Astrocyte of the spinal cord (primary cell): Measurements from ENCODE around the gene ASPSCR1.
"Not testable (repeated sequence)": the region's sequence is repeated elsewhere in the genome, so short reads cannot be mapped to it uniquely, and the experiment has no call there.

ENCODE experiments used
- DNase-seq: peaks from one replicate; pipeline ENCODE4 v3.0.0; 2011; ENCODE audit warnings: low read depth, low spot score
- H3K4me3 ChIP-seq: 2 replicates; pipeline ENCODE4 v1.5.1; 2011; ENCODE audit warnings: low read depth, mild to moderate bottlenecking, low read length, moderate library complexity
- in situ Hi-C: cut with HindIII; loops from 2 replicates; pipeline ENCODE4 v1.10.0; 2017; ENCODE audit warnings: low sequenced_read_pairs
- TF ChIP-seq, protein P1 (sequence below): IDR thresholded peaks from 2 replicates; pipeline ENCODE4 v1.5.1; 2012; ENCODE audit warnings: low read depth, mild to moderate bottlenecking, low read length, inconsistent platforms

ASPSCR1 gene

DNA sequence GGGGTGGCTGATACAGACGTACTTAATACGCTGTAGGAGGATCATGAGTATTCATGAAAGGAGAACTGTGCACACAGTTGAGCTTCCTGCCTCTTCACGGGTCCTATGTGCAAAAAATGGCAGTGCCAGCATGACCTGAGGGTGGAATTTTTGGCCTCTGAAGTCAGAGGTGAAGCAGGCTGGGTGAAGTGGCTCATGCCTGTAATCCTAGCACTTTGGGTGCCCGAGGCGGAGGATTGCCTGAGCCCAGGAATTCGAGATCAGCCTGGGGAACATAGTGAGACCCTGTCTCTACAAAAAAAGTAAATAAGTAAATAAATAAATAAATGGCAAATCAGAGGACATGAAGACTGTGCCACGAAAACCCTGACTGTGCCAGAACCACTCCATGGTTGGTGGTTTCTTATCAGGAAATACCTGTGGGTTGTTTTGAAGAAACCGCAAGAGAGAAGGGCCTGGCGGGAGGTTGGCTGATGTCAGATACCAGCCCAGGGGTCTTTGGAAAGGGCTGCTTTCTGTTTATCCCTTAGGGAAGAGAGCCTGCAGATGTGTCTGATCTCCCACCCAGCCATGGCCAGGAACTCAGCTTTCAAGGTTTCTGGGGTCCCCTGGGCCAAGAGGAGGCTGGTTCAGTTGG lies 3.4 kb downstream of the ASPSCR1 start:
- in situ Hi-C loops = no loop called here
- H3K4me3 ChIP-seq = no peak overlapping the region
- TF ChIP-seq, protein P1, sequence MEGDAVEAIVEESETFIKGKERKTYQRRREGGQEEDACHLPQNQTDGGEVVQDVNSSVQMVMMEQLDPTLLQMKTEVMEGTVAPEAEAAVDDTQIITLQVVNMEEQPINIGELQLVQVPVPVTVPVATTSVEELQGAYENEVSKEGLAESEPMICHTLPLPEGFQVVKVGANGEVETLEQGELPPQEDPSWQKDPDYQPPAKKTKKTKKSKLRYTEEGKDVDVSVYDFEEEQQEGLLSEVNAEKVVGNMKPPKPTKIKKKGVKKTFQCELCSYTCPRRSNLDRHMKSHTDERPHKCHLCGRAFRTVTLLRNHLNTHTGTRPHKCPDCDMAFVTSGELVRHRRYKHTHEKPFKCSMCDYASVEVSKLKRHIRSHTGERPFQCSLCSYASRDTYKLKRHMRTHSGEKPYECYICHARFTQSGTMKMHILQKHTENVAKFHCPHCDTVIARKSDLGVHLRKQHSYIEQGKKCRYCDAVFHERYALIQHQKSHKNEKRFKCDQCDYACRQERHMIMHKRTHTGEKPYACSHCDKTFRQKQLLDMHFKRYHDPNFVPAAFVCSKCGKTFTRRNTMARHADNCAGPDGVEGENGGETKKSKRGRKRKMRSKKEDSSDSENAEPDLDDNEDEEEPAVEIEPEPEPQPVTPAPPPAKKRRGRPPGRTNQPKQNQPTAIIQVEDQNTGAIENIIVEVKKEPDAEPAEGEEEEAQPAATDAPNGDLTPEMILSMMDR = no peak
- DNase-seq = no peak

DNA sequence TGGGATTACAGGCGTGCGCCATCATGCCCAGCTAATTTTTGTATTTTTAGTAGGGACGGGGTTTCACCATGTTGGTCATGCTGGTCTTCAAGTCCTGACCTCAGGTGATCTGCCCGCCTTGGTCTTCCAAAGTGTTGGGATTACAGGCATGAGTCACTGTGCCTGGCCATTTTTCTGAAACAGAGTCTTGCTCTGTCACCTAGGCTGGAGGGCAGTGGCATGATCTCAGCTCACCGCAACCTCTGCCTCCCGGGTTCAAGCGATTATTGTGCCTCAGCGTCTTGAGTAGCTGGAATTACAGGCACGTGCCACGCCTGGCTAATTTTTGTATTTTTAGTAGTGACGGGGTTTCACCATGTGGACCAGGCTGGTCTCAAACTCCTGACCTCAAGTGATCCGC lies 4.1 kb downstream of the ASPSCR1 start:
- in situ Hi-C loops = not testable (repeated sequence)

GRCh38 chr17:81983011-81983638 lies 5.7 kb downstream of the ASPSCR1 start:
- in situ Hi-C loops = no loop called here
- DNase-seq = no peak
- TF ChIP-seq, protein P1 = no peak
- H3K4me3 ChIP-seq = no peak overlapping the region

More for the DNA sequence above, 4.1 kb downstream of the ASPSCR1 start:
- DNase-seq, H3K4me3 ChIP-seq: not testable (repeated sequence)

DNA sequence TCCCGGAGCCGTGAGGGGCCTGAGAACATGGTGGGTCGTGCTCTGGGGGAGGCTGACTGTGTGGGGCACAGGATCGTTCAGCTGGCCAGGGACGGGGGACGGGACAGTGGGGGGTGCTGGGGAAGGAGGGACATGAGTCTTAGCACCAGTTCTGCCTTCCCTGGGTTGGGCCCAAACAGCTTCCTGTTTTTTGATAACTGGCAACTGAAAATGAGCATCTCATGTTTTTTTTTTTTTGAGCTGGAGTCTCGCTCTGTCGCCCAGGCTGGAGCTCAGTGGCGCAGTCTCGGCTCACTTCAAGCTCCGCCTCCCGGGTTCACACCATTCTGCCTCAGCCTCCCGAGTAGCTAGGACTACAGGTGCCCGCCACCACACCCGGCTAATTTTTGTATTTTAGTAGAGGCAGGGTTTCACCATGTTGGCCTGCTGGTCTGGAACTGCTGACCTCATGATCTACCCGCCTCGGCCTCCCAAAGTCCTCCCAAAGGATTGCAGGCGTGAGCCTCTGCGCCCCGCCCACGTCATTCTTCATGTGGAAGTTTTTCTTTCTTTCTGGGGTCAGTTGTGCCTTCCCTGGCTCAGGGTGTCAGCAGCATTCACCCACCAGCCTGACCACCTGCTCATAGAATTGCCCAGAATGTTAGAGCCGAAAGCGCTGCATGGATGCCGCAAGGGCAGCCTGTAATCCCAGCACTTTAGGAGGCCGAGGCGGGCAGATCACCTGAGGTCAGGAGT lies 6.4 kb downstream of the ASPSCR1 start:
- DNase-seq = no peak
- H3K4me3 ChIP-seq = no peak overlapping the region
- in situ Hi-C loops = no loop called here
- TF ChIP-seq, protein P1 = no peak

DNA sequence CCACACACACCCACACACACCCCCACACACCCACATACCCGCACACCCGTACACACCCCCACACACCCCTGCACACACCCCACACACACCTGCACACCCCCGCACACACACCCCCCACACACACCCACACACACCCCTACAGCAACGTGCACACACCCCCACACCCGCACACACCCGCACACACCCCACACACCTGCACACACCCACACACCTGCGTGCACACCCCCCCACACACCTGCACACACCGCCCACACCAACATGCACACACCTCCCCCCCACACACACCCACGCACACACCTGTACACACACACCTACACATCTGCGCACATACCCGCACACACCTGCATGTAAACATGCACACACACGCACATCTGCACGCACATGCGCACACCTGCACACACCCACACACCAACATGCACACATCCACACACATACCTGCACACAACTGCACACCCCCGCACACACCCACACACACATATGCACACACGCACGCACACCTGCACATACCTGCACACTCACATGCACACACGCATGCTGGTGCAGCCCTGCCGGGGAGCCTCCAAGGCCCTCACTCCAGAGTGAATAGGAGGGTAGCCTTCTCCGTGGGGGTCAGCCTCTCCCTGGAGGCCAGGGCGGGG lies 7.5 kb downstream of the ASPSCR1 start:
- TF ChIP-seq, protein P1 = no peak

GRCh38 chr17:81986606-81987005 lies 9.2 kb downstream of the ASPSCR1 start:
- no peak overlapping the region for H3K4me3 ChIP-seq
- TF ChIP-seq, protein P1 = no peak
- in situ Hi-C loops = no loop called here
- DNase-seq = no peak

More for the DNA sequence above, 7.5 kb downstream of the ASPSCR1 start:
- no peak for DNase-seq
- in situ Hi-C loops = no loop called here
- no peak overlapping the region for H3K4me3 ChIP-seq
